Keratinocyte (primary cell): ENCODE results near the gene LITAFD. TPM values are rescaled to one million over a fixed set of nuclear protein-coding genes. Genes with fewer than 3 reads are reported as not detected.

ENCODE experiments used
- DNase-seq: peaks from one replicate; pipeline ENCODE4 v3.0.0-alpha.2; 2011; ENCODE audit warnings: low read depth, missing footprints, low spot score
- FAIRE-seq: peaks from 2 replicates; lab custom pipeline; 2011; peaks lifted over from hg19 to GRCh38; lab: Jason Lieb, UNC
- H2AFZ ChIP-seq: 2 replicates; pipeline ENCODE4 v1.6.0; 2012; ENCODE audit warnings: low read length, control low read depth, inconsistent platforms; ENCODE audit not compliant: control insufficient read depth
- H3K27ac ChIP-seq: 2 replicates; pipeline ENCODE4 v1.5.1; 2011; ENCODE audit warnings: low read length; ENCODE audit not compliant: control insufficient read depth, insufficient read depth
- H3K27me3 ChIP-seq: 3 replicates; pipeline ENCODE4 v1.6.0; 2011; ENCODE audit warnings: low read length; ENCODE audit not compliant: control insufficient read depth, insufficient read depth; ENCODE audit errors: extremely low read depth
- H3K36me3 ChIP-seq, 2 experiments: 2 replicates in 1 of 2; 3 replicates in 1 of 2; pipeline ENCODE4 v1.5.1; 2011; ENCODE audit warnings: low read length in 2 of 2, mild to moderate bottlenecking in 1 of 2; ENCODE audit not compliant: control insufficient read depth in 2 of 2, insufficient read depth in 2 of 2; ENCODE audit errors: extremely low read depth in 1 of 2
- H3K4me1 ChIP-seq: 3 replicates; pipeline ENCODE4 v1.5.1; 2011; ENCODE audit warnings: low read length; ENCODE audit not compliant: control insufficient read depth, insufficient read depth; ENCODE audit errors: extremely low read depth
- H3K4me2 ChIP-seq: 3 replicates; pipeline ENCODE4 v1.6.0; 2011; ENCODE audit warnings: low read depth, low read length; ENCODE audit not compliant: control insufficient read depth, insufficient read depth; ENCODE audit errors: extremely low read depth
- H3K4me3 ChIP-seq, 3 experiments: fragments of 200-600 bp in 1 of 3; sonication (generic) in 1 of 3; 2 replicates in 2 of 3; 3 replicates in 1 of 3; pipeline ENCODE4 v1.5.1; 2011 to 2016; ENCODE audit warnings: low read length in 3 of 3, mild to moderate bottlenecking in 3 of 3, control low read depth in 2 of 3, inconsistent platforms in 1 of 3, low read depth in 1 of 3, mixed read lengths in 1 of 3, mixed run types in 1 of 3, moderate library complexity in 1 of 3; ENCODE audit not compliant: control insufficient read depth in 2 of 3, insufficient read depth in 2 of 3; ENCODE audit errors: extremely low read depth in 1 of 3
- H3K79me2 ChIP-seq: 2 replicates; pipeline ENCODE4 v1.6.0; 2012; ENCODE audit warnings: low read length; ENCODE audit not compliant: control insufficient read depth, insufficient read depth
- H3K9ac ChIP-seq: 3 replicates; pipeline ENCODE4 v1.6.0; 2011; ENCODE audit warnings: low read length; ENCODE audit not compliant: control insufficient read depth, insufficient read depth; ENCODE audit errors: extremely low read depth
- H3K9me1 ChIP-seq: 3 replicates; pipeline ENCODE4 v1.6.0; 2011; ENCODE audit warnings: low read length; ENCODE audit not compliant: control insufficient read depth, insufficient read depth; ENCODE audit errors: extremely low read depth
- H3K9me3 ChIP-seq: 2 replicates; pipeline ENCODE4 v1.5.1; 2012; ENCODE audit warnings: low read depth, low read length; ENCODE audit not compliant: control insufficient read depth
- H4K20me1 ChIP-seq: 3 replicates; pipeline ENCODE4 v1.6.0; 2011; ENCODE audit warnings: low read length; ENCODE audit not compliant: control insufficient read depth, insufficient read depth; ENCODE audit errors: extremely low read depth
- CTCF ChIP-seq, 3 experiments: IDR thresholded peaks in 1 of 3; conservative IDR thresholded peaks in 1 of 3; optimal IDR thresholded peaks in 1 of 3; 2 replicates in 2 of 3; 3 replicates in 1 of 3; pipeline versions ENCODE3 to v1.5.1; 2011; ENCODE audit warnings: low read length in 3 of 3, mild to moderate bottlenecking in 3 of 3, moderate library complexity in 2 of 3, control low read depth in 1 of 3, inconsistent platforms in 1 of 3; ENCODE audit not compliant: insufficient read depth in 2 of 3; ENCODE audit errors: extremely low read depth in 1 of 3
- EZH2 ChIP-seq: IDR thresholded peaks from one replicate; pipeline ENCODE4 v1.6.1; 2012; ENCODE audit warnings: inconsistent platforms, mild to moderate bottlenecking, low read length, moderate library complexity
- dilution Hi-C: fragments of 300-500 bp; cut with MboI; formaldehyde crosslinking; loops from one replicate; pipeline ENCODE4 v1.7.0; 2020; ENCODE audit warnings: low sequenced_read_pairs; ENCODE audit not compliant: extremely low pct_ligation_motif_present
- polyA plus RNA-seq, 5 experiments: library from polyadenylated mRNA; depleted of rRNA in 3 of 5; stranded (reverse) in 3 of 5; stranded (forward) in 1 of 5; unstranded in 1 of 5; fragments of >200 nt; gene quantifications; 1 replicate in 1 of 5; 2 replicates in 3 of 5; 3 replicates in 1 of 5; pipeline versions ENCODE4 v1.2.1 to v1.2.3, GENCODE V29; 2011 to 2012; ENCODE audit warnings: missing spikeins in 2 of 5, low read depth in 1 of 5, low replicate concordance in 1 of 5

Gene LITAFD
- polyA plus RNA-seq, 1 donor (not counting 4 experiments of a cell fraction or from before 2014, with no cell fraction given) = not detected

GRCh38 chr16:8905168-8905762, 23.1 kb downstream of the LITAFD start:
- Histone ChIP-seq H3K4me1 (no peaks in the 10 kb centered on the region), H2AFZ (no peak overlapping the region), H3K27me3 (no peaks in the 10 kb centered on the region), H3K4me3 (no peak overlapping the region), H3K27ac (no peak overlapping the region), H4K20me1 (no peaks in the 10 kb centered on the region), H3K36me3 (peaks cover 38 to 59% of the 10 kb centered on the region in 2 experiments), H3K79me2 (peaks cover 1% of the 10 kb centered on the region), H3K9me1 (no peaks in the 10 kb centered on the region), H3K9me3 (no peaks in the 10 kb centered on the region), H3K9ac (no peak overlapping the region), H3K4me2 (no peak overlapping the region)
- dilution Hi-C loops = no loop called here
- DNase-seq (no peak), FAIRE-seq (no peak)
- TF ChIP-seq EZH2 (no peak), CTCF (optimal IDR thresholded peaks at IDR 0.05 in 1 of 3, IDR thresholded peaks at IDR 0.05 in 1 of 3, conservative IDR thresholded peaks at IDR 0.05 in 1 of 3; ENCODE audit: extremely low read depth in 1 of 3, insufficient read depth in 2 of 3, low read length in 3 of 3) (peak; percentile 27 to 66 (median 46))

GRCh38 chr16:8905795-8906591, 23.8 kb downstream of the LITAFD start:
- TF ChIP-seq CTCF (optimal IDR thresholded peaks at IDR 0.05 in 1 of 3, IDR thresholded peaks at IDR 0.05 in 1 of 3, conservative IDR thresholded peaks at IDR 0.05 in 1 of 3; ENCODE audit: extremely low read depth in 1 of 3, insufficient read depth in 2 of 3, low read length in 3 of 3) (peak; percentile 18 to 24 (median 19)), EZH2 (no peak)
- DNase-seq = no peak
- Histone ChIP-seq H4K20me1 (no peaks in the 10 kb centered on the region), H3K36me3 (peaks cover 39 to 56% of the 10 kb centered on the region in 2 experiments), H3K9me1 (no peaks in the 10 kb centered on the region), H2AFZ (no peak overlapping the region), H3K4me2 (no peak overlapping the region), H3K9me3 (no peaks in the 10 kb centered on the region), H3K4me3 (no peak overlapping the region), H3K79me2 (peaks cover 2% of the 10 kb centered on the region), H3K9ac (no peak overlapping the region), H3K27me3 (no peaks in the 10 kb centered on the region), H3K4me1 (no peaks in the 10 kb centered on the region), H3K27ac (no peak overlapping the region)
- FAIRE-seq = no peak
- dilution Hi-C loops = no loop called here
